HEK293 (cell line): Measurements from ENCODE around the gene CROCC.
A peak's percentile ranks its signal among the peaks of the same experiment; 100 is the strongest.

ENCODE experiments used
- CTCF ChIP-seq: fragments of 450-650 bp; formaldehyde crosslinking; IDR thresholded peaks from 2 replicates; pipeline ENCODE4 v1.5.1; 2016; ENCODE audit warnings: missing biosample characterization, missing genetic modification characterization
- REPIN1 ChIP-seq: fragments of 450-650 bp; formaldehyde crosslinking; IDR thresholded peaks from 2 replicates; pipeline ENCODE4 v1.5.1; 2017; ENCODE audit warnings: missing biosample characterization, missing genetic modification characterization, low read depth
- YY1 ChIP-seq: fragments of 450-650 bp; formaldehyde crosslinking; IDR thresholded peaks from 2 replicates; pipeline ENCODE4 v1.5.1; 2018; ENCODE audit warnings: missing biosample characterization, missing genetic modification characterization
- ZBTB48 ChIP-seq: fragments of 450-650 bp; formaldehyde crosslinking; IDR thresholded peaks from 2 replicates; pipeline ENCODE4 v1.5.1; 2016; ENCODE audit warnings: missing biosample characterization, missing genetic modification characterization
- ZNF148 ChIP-seq: fragments of 450-650 bp; formaldehyde crosslinking; IDR thresholded peaks from 2 replicates; pipeline ENCODE4 v1.5.0; 2017; ENCODE audit warnings: missing biosample characterization, missing genetic modification characterization, borderline replicate concordance
- ZNF350 ChIP-seq: fragments of 450-650 bp; formaldehyde crosslinking; IDR thresholded peaks from 2 replicates; pipeline ENCODE4 v1.5.0; 2017; ENCODE audit warnings: missing biosample characterization, mild to moderate bottlenecking, missing genetic modification characterization
- ZNF600 ChIP-seq: fragments of 450-650 bp; formaldehyde crosslinking; IDR thresholded peaks from 2 replicates; pipeline ENCODE4 v1.5.1; 2016; ENCODE audit warnings: missing biosample characterization, missing genetic modification characterization
- ZNF621 ChIP-seq: fragments of 450-650 bp; formaldehyde crosslinking; IDR thresholded peaks from 2 replicates; pipeline ENCODE4 v1.5.1; 2017; ENCODE audit warnings: missing biosample characterization, missing genetic modification characterization
- ZNF629 ChIP-seq: fragments of 450-650 bp; formaldehyde crosslinking; IDR thresholded peaks from 2 replicates; pipeline ENCODE4 v1.5.1; 2017; ENCODE audit warnings: missing biosample characterization, missing genetic modification characterization
- ZNF670 ChIP-seq: fragments of 450-650 bp; formaldehyde crosslinking; IDR thresholded peaks from 2 replicates; pipeline ENCODE4 v1.5.1; 2016; ENCODE audit warnings: missing biosample characterization, missing genetic modification characterization, low read depth
- ZNF747 ChIP-seq: fragments of 450-650 bp; formaldehyde crosslinking; IDR thresholded peaks from 2 replicates; pipeline ENCODE4 v1.5.1; 2016; ENCODE audit warnings: missing biosample characterization, missing genetic modification characterization
- ZNF830 ChIP-seq: fragments of 450-650 bp; IDR thresholded peaks from 2 replicates; pipeline ENCODE4 v1.5.0; 2018; ENCODE audit warnings: missing biosample characterization, missing genetic modification characterization, low read depth, mild to moderate bottlenecking, moderate library complexity

- TF ChIP-seq ZNF670 (tag by site-specific recombination) (no peak), ZBTB48 (no peak), ZNF148 (tag by site-specific recombination) (no peak), CTCF (tag by site-specific recombination) (no peak), ZNF747 (tag by site-specific recombination) (no peak), YY1 (tag by site-specific recombination) (no peak), ZNF629 (tag by site-specific recombination) (no peak), ZNF350 (tag by site-specific recombination) (no peak), ZNF600 (tag by site-specific recombination) (0 out of 2 replicates have a peak, but pooled peaks have one; percentile 37), ZNF621 (tag by site-specific recombination) (no peak), ZNF830 (tag by site-specific recombination) (no peak), REPIN1 (tag by site-specific recombination) (no peak)
Measured at GRCh38 chr1:16927256-16927655, 5.5 kb downstream of the CROCC start.
